Neural progenitor cell (in vitro differentiated cells): Measurements from ENCODE around the gene ASXL1. TPM values are rescaled to one million over a fixed set of nuclear protein-coding genes. Genes with fewer than 3 reads are reported as not detected.

Experiments used
- DNase-seq: peaks from one replicate; pipeline ENCODE4 v3.0.0-alpha.2; 2016; ENCODE audit warnings: low spot score
- H2AFZ ChIP-seq: fragments of 200-600 bp; sonication (generic); replicated peaks from 2 replicates; pipeline ENCODE4 v1.6.1; 2016; ENCODE audit warnings: antibody characterized with exemption
- H3F3A ChIP-seq: fragments of 200-600 bp; sonication (generic); 2 replicates; pipeline ENCODE4 v1.6.1; 2016; ENCODE audit warnings: antibody characterized with exemption, low read depth
- H3K27ac ChIP-seq: fragments of 200-600 bp; sonication (generic); 2 replicates; pipeline ENCODE4 v1.5.1; 2016; ENCODE audit warnings: mild to moderate bottlenecking
- H3K27me3 ChIP-seq: fragments of 200-600 bp; sonication (generic); 2 replicates; pipeline ENCODE4 v1.6.1; 2016; ENCODE audit warnings: mild to moderate bottlenecking, moderate library complexity
- H3K36me3 ChIP-seq: fragments of 200-600 bp; sonication (generic); 2 replicates; pipeline ENCODE4 v1.5.1; 2016
- H3K4me1 ChIP-seq: fragments of 200-600 bp; sonication (generic); 2 replicates; pipeline ENCODE4 v1.6.1; 2016; ENCODE audit warnings: mixed run types
- H3K4me2 ChIP-seq: fragments of 200-600 bp; sonication (generic); 2 replicates; pipeline ENCODE4 v1.6.1; 2016
- H3K4me3 ChIP-seq: fragments of 200-600 bp; sonication (generic); 2 replicates; pipeline ENCODE4 v1.5.1; 2016
- H3K79me2 ChIP-seq: fragments of 200-600 bp; sonication (generic); 2 replicates; pipeline ENCODE4 v1.6.1; 2016; ENCODE audit warnings: low read depth
- H3K9ac ChIP-seq: fragments of 200-600 bp; sonication (generic); 2 replicates; pipeline ENCODE4 v1.6.1; 2016
- H3K9me3 ChIP-seq: fragments of 200-600 bp; sonication (generic); 2 replicates; pipeline ENCODE4 v1.5.1; 2016; ENCODE audit warnings: low read depth
- H4K20me1 ChIP-seq: fragments of 200-600 bp; sonication (generic); 2 replicates; pipeline ENCODE4 v1.6.1; 2016; ENCODE audit warnings: low read depth
- H3K27ac Mint-ChIP-seq: 3 replicates; pipeline ENCODE4 v1.8.0; 2021; ENCODE audit warnings: mixed read lengths
- H3K27me3 Mint-ChIP-seq: 2 replicates; pipeline ENCODE4 v1.8.0; 2022; ENCODE audit warnings: low read depth, mild to moderate bottlenecking, inconsistent platforms, moderate library complexity, mixed read lengths; ENCODE audit not compliant: insufficient read depth
- H3K36me3 Mint-ChIP-seq: 3 replicates; pipeline ENCODE4 v1.8.0; 2021; ENCODE audit warnings: mixed read lengths
- H3K4me1 Mint-ChIP-seq: 3 replicates; pipeline ENCODE4 v1.8.0; 2021; ENCODE audit warnings: mixed read lengths
- H3K4me3 Mint-ChIP-seq: 3 replicates; pipeline ENCODE4 v1.8.0; 2021; ENCODE audit warnings: mild to moderate bottlenecking, moderate library complexity, mixed read lengths
- H3K9me3 Mint-ChIP-seq: 3 replicates; pipeline ENCODE4 v1.8.0; 2020; ENCODE audit warnings: mixed read lengths
- EZH2 ChIP-seq: fragments of 200-600 bp; sonication (generic); IDR thresholded peaks from 2 replicates; pipeline ENCODE4 v1.6.1; 2017; ENCODE audit warnings: antibody characterized with exemption, mild to moderate bottlenecking, moderate library complexity
- EZH2phosphoT487 ChIP-seq: fragments of 200-600 bp; sonication (generic); IDR thresholded peaks from 2 replicates; pipeline ENCODE4 v1.6.1; 2017; ENCODE audit warnings: antibody characterized with exemption
- total RNA-seq: library from RNA; depleted of rRNA; stranded (reverse); fragments of >200 nt; gene quantifications from 2 replicates; pipeline ENCODE4 v1.2.3, GENCODE V29; 2015; ENCODE audit warnings: low replicate concordance
- TF ChIP-seq, protein P1 (sequence below): fragments of 200-600 bp; sonication (generic); IDR thresholded peaks from 2 replicates; pipeline ENCODE4 v1.5.1; 2017; ENCODE audit warnings: antibody characterized with exemption, mild to moderate bottlenecking

Gene ASXL1
- total RNA-seq, 1 donor from 2014 or later, result 48.2 TPM

GRCh38 chr20:32358883-32359632 is 927 bp downstream of the ASXL1 start:
- peak; percentile 93 for DNase-seq
- Histone ChIP-seq H3K4me2 (peak overlapping the region; percentile 78), H3K4me3 (peak overlapping the region; percentile 93), H3K9me3 (no peaks in the 10 kb centered on the region), H3K27ac (peak overlapping the region; percentile 44), H2AFZ (peak overlapping the region; percentile 38), H3K79me2 (peaks cover 55% of the 10 kb centered on the region), H3K4me1 (peaks cover 6% of the 10 kb centered on the region), H3K36me3 (no peaks in the 10 kb centered on the region), H3K9ac (peak overlapping the region; percentile 11), H4K20me1 (peaks cover 51% of the 10 kb centered on the region), H3F3A (peaks cover 12% of the 10 kb centered on the region), H3K27me3 (peaks cover 5% of the 10 kb centered on the region)
- peak overlapping the region; percentile 93 for H3K4me3 Mint-ChIP-seq
- H3K27ac Mint-ChIP-seq, result peak overlapping the region; percentile 65
- TF ChIP-seq, protein P1, sequence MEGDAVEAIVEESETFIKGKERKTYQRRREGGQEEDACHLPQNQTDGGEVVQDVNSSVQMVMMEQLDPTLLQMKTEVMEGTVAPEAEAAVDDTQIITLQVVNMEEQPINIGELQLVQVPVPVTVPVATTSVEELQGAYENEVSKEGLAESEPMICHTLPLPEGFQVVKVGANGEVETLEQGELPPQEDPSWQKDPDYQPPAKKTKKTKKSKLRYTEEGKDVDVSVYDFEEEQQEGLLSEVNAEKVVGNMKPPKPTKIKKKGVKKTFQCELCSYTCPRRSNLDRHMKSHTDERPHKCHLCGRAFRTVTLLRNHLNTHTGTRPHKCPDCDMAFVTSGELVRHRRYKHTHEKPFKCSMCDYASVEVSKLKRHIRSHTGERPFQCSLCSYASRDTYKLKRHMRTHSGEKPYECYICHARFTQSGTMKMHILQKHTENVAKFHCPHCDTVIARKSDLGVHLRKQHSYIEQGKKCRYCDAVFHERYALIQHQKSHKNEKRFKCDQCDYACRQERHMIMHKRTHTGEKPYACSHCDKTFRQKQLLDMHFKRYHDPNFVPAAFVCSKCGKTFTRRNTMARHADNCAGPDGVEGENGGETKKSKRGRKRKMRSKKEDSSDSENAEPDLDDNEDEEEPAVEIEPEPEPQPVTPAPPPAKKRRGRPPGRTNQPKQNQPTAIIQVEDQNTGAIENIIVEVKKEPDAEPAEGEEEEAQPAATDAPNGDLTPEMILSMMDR, result no peak
- TF ChIP-seq EZH2phosphoT487 (no peak), EZH2 (no peak)
- peaks cover 36% of the 10 kb centered on the region for H3K4me1 Mint-ChIP-seq
- H3K27me3 Mint-ChIP-seq, result peaks cover 8% of the 10 kb centered on the region
- peaks cover 9% of the 10 kb centered on the region for H3K36me3 Mint-ChIP-seq
- H3K9me3 Mint-ChIP-seq, result no peaks in the 10 kb centered on the region

GRCh38 chr20:32359633-32360332 is 1.7 kb downstream of the ASXL1 start:
- peak; percentile 42 for DNase-seq
- Histone ChIP-seq H3K79me2 (peaks cover 62% of the 10 kb centered on the region), H3K4me1 (peaks cover 6% of the 10 kb centered on the region), H3K36me3 (no peaks in the 10 kb centered on the region), H3F3A (peaks cover 12% of the 10 kb centered on the region), H3K27me3 (no peaks in the 10 kb centered on the region), H3K27ac (no peak overlapping the region), H3K4me2 (peak overlapping the region; percentile 78), H3K9ac (peak overlapping the region; percentile 11), H2AFZ (no peak overlapping the region), H3K9me3 (no peaks in the 10 kb centered on the region), H3K4me3 (peak overlapping the region; percentile 93), H4K20me1 (peaks cover 58% of the 10 kb centered on the region)
- Mint-ChIP-seq H3K4me1 (peaks cover 38% of the 10 kb centered on the region), H3K4me3 (peak overlapping the region; percentile 93), H3K36me3 (peaks cover 9% of the 10 kb centered on the region), H3K9me3 (no peaks in the 10 kb centered on the region), H3K27ac (peak overlapping the region; percentile 65), H3K27me3 (peaks cover 8% of the 10 kb centered on the region)
- no peak for TF ChIP-seq EZH2
- TF ChIP-seq, protein P1, result no peak
- no peak for TF ChIP-seq EZH2phosphoT487

GRCh38 chr20:32360333-32360634 is 2.2 kb downstream of the ASXL1 start:
- no peak overlapping the region for H3K9ac ChIP-seq
- peak overlapping the region; percentile 93 for H3K4me3 ChIP-seq
- peaks cover 12% of the 10 kb centered on the region for H3F3A ChIP-seq
- no peaks in the 10 kb centered on the region for H3K9me3 ChIP-seq
- peaks cover 41% of the 10 kb centered on the region for H3K4me1 Mint-ChIP-seq
- H3K27ac Mint-ChIP-seq, result no peak overlapping the region
- H3K4me1 ChIP-seq, result peaks cover 6% of the 10 kb centered on the region
- peaks cover 67% of the 10 kb centered on the region for H3K79me2 ChIP-seq
- peaks cover 63% of the 10 kb centered on the region for H4K20me1 ChIP-seq
- H3K4me3 Mint-ChIP-seq, result peak overlapping the region; percentile 93
- peak overlapping the region; percentile 78 for H3K4me2 ChIP-seq
- no peaks in the 10 kb centered on the region for H3K9me3 Mint-ChIP-seq
- DNase-seq, result no peak
- H3K36me3 Mint-ChIP-seq, result peaks cover 9% of the 10 kb centered on the region
- TF ChIP-seq, protein P1, result no peak
- TF ChIP-seq EZH2phosphoT487 (no peak), EZH2 (no peak)
- H2AFZ ChIP-seq, result no peak overlapping the region
- H3K27me3 Mint-ChIP-seq, result peaks cover 8% of the 10 kb centered on the region
- H3K27me3 ChIP-seq, result no peaks in the 10 kb centered on the region
- H3K36me3 ChIP-seq, result no peaks in the 10 kb centered on the region
- no peak overlapping the region for H3K27ac ChIP-seq
